Calu3 (cell line): ENCODE results near the gene LEP. TPM values are rescaled to one million over a fixed set of nuclear protein-coding genes. Genes with fewer than 3 reads are reported as not detected.
"Not testable (repeated sequence)": the region's sequence is repeated elsewhere in the genome, so short reads cannot be mapped to it uniquely, and the experiment has no call there.

Experiments used
- BruUV-seq: library from RNA; stranded (reverse); fragments of 400-500 nt; replicated peaks from 2 replicates; lab custom pipeline; 2021; lab: Mats Ljungman, UMichigan
- CTCF ChIA-PET: fragments of 300-600 bp; sonication (Branson Sonifier 250); formaldehyde crosslinking; loops from one replicate; lab custom pipeline; 2022; ENCODE audit warnings: antibody characterized with exemption; lab: Charles Lee
- DNase-seq: peaks from one replicate; pipeline ENCODE4 v3.0.0; 2022
- H3K27ac Mint-ChIP-seq: one replicate; pipeline ENCODE4 v1.8.0; 2022; ENCODE audit warnings: mixed read lengths; ENCODE audit not compliant: unreplicated experiment
- H3K27me3 Mint-ChIP-seq: one replicate; pipeline ENCODE4 v1.8.0; 2022; ENCODE audit warnings: mixed read lengths; ENCODE audit not compliant: unreplicated experiment
- H3K36me3 Mint-ChIP-seq: one replicate; pipeline ENCODE4 v1.8.0; 2022; ENCODE audit warnings: mild to moderate bottlenecking, moderate library complexity, mixed read lengths; ENCODE audit not compliant: insufficient read depth, unreplicated experiment
- H3K4me1 Mint-ChIP-seq: one replicate; pipeline ENCODE4 v1.8.0; 2022; ENCODE audit warnings: mild to moderate bottlenecking, low read depth, mixed read lengths; ENCODE audit not compliant: unreplicated experiment
- H3K4me3 Mint-ChIP-seq: one replicate; pipeline ENCODE4 v1.8.0; 2022; ENCODE audit warnings: mild to moderate bottlenecking, low read depth, moderate library complexity, mixed read lengths; ENCODE audit not compliant: unreplicated experiment
- H3K9me3 Mint-ChIP-seq: one replicate; pipeline ENCODE4 v1.8.0; 2022; ENCODE audit warnings: low read depth, mixed read lengths; ENCODE audit not compliant: unreplicated experiment
- intact Hi-C: fragments of 100-400 bp; cut with micrococcal nuclease; formaldehyde crosslinking; loops from one replicate; pipeline ENCODE4 v1.10.0; 2022; ENCODE audit not compliant: unreplicated experiment
- total RNA-seq: library from RNA; stranded (reverse); gene quantifications from 2 replicates; pipeline ENCODE4 v1.2.3, GENCODE V29; 2022
- TF ChIP-seq, protein P1 (sequence below): fragments of 200-600 bp; IDR thresholded peaks from one replicate; pipeline ENCODE4 v1.8.0; 2022; ENCODE audit warnings: antibody characterized with exemption; ENCODE audit not compliant: unreplicated experiment

The LEP gene
- total RNA-seq, 1 experiment from 2014 or later = not detected

- Mint-ChIP-seq H3K27ac (no peak overlapping the region), H3K9me3 (no peaks in the 10 kb centered on the region), H3K27me3 (peaks cover 48% of the 10 kb centered on the region), H3K4me1 (peaks cover 22% of the 10 kb centered on the region), H3K36me3 (no peaks in the 10 kb centered on the region), H3K4me3 (no peak overlapping the region)
- intact Hi-C loops = no loop called here
- no TSS peak for BruUV-seq
- TF ChIP-seq, protein P1, sequence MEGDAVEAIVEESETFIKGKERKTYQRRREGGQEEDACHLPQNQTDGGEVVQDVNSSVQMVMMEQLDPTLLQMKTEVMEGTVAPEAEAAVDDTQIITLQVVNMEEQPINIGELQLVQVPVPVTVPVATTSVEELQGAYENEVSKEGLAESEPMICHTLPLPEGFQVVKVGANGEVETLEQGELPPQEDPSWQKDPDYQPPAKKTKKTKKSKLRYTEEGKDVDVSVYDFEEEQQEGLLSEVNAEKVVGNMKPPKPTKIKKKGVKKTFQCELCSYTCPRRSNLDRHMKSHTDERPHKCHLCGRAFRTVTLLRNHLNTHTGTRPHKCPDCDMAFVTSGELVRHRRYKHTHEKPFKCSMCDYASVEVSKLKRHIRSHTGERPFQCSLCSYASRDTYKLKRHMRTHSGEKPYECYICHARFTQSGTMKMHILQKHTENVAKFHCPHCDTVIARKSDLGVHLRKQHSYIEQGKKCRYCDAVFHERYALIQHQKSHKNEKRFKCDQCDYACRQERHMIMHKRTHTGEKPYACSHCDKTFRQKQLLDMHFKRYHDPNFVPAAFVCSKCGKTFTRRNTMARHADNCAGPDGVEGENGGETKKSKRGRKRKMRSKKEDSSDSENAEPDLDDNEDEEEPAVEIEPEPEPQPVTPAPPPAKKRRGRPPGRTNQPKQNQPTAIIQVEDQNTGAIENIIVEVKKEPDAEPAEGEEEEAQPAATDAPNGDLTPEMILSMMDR = no peak
- CTCF ChIA-PET = no interaction called here
- DNase-seq = no peak
Observed at GRCh38 chr7:128234476-128235026, 6.5 kb upstream of the LEP start.

DNA sequence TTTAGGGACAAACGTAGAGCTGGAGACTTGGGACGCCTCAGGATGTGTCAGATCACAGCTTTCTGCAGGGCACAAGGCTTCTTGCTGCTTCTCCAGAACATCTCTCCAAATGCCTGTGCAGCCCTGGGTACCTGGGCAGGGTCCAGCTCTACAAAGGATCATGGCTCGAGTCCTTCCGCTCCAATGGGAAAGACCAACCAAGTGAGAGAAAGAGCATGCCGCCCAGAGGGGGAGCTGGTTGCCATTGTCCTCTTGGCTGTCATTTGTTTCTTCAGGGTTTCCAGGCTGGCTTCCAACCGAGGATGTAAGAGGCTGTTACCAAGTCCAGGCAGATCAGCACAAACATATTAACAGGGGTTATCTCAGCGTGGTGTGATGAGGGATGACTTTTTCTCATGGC is 5.6 kb upstream of the LEP start:
- no TSS peak for BruUV-seq
- no peaks in the 10 kb centered on the region for H3K9me3 Mint-ChIP-seq
- H3K27ac Mint-ChIP-seq = no peak overlapping the region
- H3K4me1 Mint-ChIP-seq = peaks cover 25% of the 10 kb centered on the region
- CTCF ChIA-PET = no interaction called here
- peaks cover 39% of the 10 kb centered on the region for H3K27me3 Mint-ChIP-seq
- TF ChIP-seq, protein P1 = no peak
- H3K4me3 Mint-ChIP-seq = no peak overlapping the region
- H3K36me3 Mint-ChIP-seq = no peaks in the 10 kb centered on the region
- intact Hi-C loops = no loop called here
- no peak for DNase-seq

- intact Hi-C loops = no loop called here
- H3K36me3 Mint-ChIP-seq = no peaks in the 10 kb centered on the region
- peak; percentile 44 for DNase-seq
- peaks cover 25% of the 10 kb centered on the region for H3K4me1 Mint-ChIP-seq
- TF ChIP-seq, protein P1 = no peak
- H3K4me3 Mint-ChIP-seq = no peak overlapping the region
- CTCF ChIA-PET = interaction anchor here (0.9 kb wide), 1 partner anchor 56 kb away, joined by 3 read pairs; no protein-coding TSS in a partner anchor
- no TSS peak for BruUV-seq
- no peak overlapping the region for H3K27ac Mint-ChIP-seq
- no peaks in the 10 kb centered on the region for H3K9me3 Mint-ChIP-seq
- H3K27me3 Mint-ChIP-seq = peaks cover 36% of the 10 kb centered on the region
Observed at GRCh38 chr7:128236924-128237586, 4.0 kb upstream of the LEP start.

DNA sequence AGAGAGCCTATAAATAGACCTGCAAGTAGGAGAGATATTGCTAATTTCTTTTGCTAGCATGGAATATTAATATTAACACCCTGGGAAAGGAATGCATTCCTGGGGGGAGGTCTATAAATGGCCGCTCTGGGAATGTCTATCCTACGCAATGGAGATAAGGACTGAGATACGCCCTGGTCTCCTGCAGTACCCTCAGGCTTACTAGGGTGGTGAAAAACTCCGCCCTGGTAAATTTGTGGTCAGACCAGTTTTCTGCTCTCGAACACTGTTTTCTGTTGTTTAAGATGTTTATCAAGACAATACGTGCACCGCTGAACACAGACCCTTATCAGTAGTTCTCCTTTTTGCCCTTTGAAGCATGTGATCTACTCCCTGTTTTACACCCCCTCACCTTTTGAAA is 1.9 kb upstream of the LEP start:
- Mint-ChIP-seq H3K4me1 (peaks cover 25% of the 10 kb centered on the region), H3K27me3 (peaks cover 41% of the 10 kb centered on the region)
- H3K36me3 Mint-ChIP-seq, H3K9me3 Mint-ChIP-seq, BruUV-seq, H3K27ac Mint-ChIP-seq, CTCF ChIA-PET, intact Hi-C loops, H3K4me3 Mint-ChIP-seq: not testable (repeated sequence)
- peak; percentile 11 for DNase-seq

DNA sequence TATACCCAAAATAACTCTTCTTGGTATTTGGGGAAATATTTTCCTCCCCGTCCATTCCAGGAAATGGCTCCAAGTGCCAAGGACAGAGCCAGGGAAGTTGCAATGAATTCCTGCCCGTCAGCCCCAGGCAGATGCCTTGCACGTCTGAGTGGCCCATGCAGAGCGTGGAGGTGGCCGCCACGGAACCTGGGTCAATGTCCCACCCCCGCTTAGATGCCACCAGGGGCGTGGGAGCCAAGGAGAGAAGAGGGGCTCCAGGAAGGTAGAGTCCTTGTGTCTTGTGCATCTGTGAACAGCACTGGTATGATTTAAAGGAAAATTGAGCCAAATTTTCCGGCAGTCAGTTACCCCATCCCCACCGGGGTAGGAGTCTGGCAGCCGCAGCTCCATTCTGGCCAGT is 1.6 kb downstream of the LEP start:
- intact Hi-C loops = no loop called here
- no peaks in the 10 kb centered on the region for H3K36me3 Mint-ChIP-seq
- no peak for DNase-seq
- H3K27me3 Mint-ChIP-seq = peaks cover 35% of the 10 kb centered on the region
- H3K9me3 Mint-ChIP-seq = no peaks in the 10 kb centered on the region
- TF ChIP-seq, protein P1 = no peak
- peaks cover 10% of the 10 kb centered on the region for H3K4me1 Mint-ChIP-seq
- no TSS peak for BruUV-seq
- no peak overlapping the region for H3K27ac Mint-ChIP-seq
- CTCF ChIA-PET = no interaction called here
- no peak overlapping the region for H3K4me3 Mint-ChIP-seq
